Activated gamma-delta T cell treated with anti-CD3 and anti-CD28 coated beads, Interleukin-2, amount 50 U/mL, for 16 hours (primary cell): Measurements from ENCODE around the gene SMIM5.

Source experiments
- DNase-seq: peaks from one replicate; pipeline ENCODE4 v3.0.0-alpha.2; 2020; ENCODE audit warnings: low read depth

Gene SMIM5

DNA sequence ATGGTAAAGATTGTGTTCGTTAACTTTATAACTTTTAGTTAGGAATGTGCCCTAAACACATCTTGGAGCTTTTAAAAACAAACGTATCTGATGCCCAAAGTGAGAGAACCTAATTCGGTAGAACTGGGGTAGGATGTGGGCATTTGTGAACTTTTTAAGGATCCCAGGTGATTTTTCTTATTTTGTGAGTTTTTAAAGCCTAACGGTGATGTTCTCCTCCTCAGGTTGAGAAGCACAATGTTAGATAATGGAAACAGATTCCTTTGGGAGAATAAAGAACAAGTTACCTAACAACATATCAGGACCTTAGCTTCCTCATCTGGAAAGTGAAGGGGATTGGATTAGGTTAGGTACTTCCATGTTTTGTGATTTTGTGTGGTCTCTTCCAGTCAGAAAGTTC is 34.6 kb downstream of the SMIM5 start:
- DNase-seq, result no peak

DNA sequence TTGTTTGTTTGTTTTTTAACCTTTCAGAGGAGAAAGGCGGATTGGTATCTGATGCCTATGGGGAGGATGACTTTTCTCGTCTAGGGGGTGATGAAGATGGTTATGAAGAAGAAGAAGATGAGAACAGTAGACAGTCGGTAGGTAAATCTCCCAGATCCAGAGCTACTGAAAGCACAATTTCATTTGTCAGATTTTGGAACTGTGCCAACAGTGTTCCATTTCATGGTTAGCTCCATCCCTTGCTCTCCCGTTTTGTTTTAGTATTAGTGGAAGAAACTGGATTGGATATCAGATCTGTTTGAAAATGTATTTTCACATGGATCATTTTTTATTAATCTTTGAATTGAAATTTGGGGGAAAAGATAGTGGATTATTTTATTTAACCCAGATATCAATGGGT is 35.3 kb downstream of the SMIM5 start:
- DNase-seq, result no peak

DNA sequence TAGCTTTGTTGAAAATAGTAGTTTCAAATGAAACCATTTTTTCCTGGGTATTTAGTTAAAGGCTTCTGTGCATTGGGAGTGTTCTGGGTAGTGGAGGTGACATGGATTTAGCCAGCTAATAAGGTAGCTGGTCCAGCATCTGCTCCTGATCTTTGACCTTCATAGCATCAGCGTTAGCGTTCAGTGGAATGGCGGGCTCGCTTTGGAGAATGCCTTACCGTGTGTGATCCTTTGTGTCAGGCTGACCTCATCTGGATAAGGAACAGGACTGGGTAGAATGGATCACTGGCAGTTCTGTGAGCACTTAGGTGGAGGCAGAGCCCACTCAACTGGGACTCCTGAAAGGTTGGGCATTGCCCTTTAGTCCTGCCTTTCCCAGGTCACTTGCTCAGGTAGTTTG is 37.6 kb downstream of the SMIM5 start:
- DNase-seq, result no peak

DNA sequence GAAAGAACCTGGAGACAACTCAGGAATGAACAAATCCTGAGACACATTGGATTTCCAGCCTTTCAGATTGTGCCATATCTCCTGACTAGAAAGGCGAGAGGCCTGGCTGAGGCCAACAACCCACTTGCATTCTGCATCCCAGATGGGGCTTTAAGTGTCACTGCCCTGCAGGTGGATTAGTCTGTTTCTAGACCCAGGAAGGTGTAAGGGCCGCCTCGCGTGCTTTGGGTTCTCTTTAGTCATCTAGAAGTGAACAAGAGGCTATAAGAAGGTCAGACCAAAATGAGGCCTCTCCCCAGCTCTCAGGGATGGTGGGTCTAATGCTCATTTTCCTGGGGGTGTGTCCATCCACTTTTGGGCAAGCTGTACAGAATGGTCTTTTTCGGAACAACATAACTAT is 38.8 kb downstream of the SMIM5 start:
- no peak for DNase-seq

DNA sequence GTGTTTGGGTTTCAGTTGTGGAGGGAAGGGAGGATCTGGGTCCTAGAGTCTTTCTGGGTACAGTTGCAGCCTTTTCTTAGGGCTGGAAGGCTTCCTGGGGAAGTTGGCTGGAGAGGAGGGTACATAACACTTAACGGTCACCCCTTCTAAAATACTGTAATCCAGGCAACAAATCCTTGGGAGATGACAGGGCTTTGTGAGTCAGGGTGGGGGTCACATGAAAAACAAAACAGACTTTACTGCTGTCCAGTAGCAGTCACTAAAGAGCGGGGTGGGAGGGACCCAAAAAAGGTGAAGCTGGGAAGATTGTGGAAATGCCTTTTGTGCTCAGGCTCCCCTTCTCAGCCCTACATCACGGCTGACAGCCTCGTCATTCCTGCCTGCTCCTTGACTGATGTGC is 40.3 kb downstream of the SMIM5 start:
- DNase-seq, result no peak

DNA sequence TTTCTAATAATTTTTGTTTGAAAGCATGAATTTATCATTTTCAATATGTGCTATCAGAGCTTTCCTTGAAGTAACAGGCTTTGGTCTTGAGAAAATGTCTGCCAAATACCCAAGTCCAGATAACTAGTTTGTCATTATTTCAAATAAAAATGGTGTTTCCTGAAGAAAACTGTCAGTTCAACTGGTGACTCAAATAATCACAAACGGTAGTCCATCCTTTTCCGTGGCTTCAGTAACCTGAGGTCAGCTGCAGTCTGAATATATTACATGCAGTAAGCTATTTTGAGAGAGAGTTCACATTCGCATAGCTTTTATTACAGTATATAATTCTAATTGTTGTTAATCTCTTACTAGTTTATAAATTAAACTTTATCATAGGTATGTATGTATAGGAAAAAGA is 43.2 kb downstream of the SMIM5 start:
- DNase-seq, result no peak

DNA sequence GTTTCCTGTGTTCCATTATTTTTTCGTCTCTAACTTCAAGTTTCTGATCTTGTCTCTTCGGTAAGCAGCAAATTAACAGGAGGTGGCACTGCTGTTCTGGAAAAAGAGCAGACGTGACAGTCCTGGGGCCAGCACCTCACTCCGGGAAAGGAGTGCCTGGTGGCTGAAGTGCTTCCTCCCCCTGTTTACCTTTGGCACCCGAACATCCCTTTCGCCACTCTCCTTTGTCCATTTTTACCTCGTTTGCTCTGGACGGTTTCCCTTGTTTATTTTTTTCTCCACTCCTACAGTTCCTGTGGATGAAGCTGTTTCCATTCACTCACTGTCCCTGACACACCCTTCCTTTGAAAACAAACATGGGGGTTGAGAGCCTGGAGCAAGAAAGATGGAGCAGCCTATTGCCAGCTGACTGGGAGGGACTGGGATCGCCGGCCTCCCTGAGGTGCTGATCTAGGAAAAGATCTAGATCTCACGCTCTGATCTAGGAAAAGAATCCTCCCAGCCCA is 46.5 kb downstream of the SMIM5 start:
- no peak for DNase-seq

DNA sequence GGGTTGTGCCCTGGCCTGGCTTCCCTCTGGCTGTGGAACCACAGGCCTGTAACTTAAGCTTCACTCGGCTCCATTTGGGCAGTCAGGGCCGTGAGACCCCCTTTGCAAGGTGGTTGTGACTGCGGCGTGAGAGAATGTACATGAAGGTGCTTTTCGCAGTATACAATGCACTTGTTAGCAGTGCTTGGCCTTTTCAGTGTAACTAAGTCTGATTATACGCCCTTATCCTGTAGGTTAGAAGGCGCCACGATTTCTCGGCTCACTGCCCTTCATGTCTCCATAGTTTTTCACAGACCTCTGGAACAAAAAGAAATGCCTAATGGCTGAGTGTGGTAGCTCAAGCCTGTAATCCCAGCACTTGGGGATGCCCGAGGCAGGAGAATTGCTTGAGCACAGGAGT is 47.2 kb downstream of the SMIM5 start:
- no peak for DNase-seq

DNA sequence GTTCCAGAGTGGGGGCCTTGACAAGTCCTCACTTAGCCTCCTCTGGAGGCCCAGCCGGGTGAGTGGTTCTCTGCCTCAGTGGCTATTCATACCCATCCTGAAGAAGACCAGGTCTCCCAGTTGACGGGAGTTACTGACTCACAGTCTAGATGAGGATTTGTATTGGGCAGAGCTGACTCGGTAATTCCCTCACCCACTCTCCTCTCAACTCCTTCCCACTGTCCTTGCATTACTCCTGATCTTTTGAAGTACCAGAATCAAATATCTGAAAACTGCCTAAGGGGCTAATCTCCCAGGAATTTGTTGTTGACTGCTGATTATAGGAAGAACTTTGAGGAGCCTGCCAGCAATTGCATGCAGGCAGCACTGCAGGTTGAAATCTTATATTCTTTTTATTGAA is 48.1 kb downstream of the SMIM5 start:
- DNase-seq, result no peak

DNA sequence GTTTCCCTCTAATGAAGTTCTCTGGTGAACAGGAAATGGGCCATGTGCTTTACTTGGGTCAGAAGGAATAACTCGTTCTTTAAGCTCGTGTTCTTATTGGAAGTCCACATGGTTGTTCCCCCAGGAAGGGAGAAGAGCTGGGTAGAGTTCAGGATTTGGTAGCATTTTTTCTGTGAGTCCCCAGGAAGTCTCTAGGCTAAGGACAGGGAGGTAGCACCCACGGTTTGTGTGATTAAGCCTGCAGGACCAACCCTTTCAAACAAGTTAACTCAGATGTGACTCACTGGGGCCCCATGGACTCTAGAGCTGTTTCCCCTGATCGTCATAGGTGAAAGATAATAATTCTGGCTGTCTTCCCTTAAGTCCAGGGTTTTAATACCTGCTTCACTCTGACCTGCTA is 50.3 kb downstream of the SMIM5 start:
- no peak for DNase-seq

DNA sequence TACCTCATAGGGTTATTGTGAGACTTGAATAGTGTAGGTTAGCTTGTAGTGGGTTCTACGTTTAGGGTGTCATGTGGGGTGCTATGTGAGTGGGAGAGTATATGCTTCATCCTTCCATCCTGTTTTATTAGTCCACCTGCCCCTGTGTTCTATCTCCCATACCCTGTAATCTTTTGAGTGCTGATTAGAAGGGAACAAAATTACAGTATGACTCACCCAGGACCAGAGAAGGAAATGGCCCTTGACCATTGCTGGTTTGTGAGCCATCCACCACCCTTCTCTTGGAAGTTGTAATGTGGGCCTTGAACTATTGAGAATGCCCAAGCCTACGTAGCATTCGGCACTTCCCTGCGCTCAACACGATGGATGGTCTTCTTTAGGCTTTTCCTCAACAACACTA is 51.0 kb downstream of the SMIM5 start:
- DNase-seq, result no peak

DNA sequence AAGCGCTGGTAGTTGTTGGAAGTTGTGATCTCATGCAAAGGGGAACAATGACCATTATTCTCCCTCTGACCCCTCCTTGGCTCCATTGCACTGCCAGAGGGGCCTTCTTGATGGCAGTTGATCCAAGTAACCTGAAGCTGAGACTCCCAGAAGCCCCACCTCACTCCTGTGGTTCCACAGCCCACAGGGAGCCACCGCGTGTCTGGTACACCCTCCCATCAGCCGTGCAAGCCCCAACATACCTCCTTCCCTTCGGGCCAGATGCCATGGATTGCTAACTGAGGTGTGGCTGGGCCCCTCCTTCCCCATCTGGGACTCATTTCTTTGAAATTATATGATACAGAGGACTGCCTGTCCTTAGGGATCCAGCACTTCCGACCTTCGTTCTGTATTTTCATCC is 51.7 kb downstream of the SMIM5 start:
- no peak for DNase-seq

DNA sequence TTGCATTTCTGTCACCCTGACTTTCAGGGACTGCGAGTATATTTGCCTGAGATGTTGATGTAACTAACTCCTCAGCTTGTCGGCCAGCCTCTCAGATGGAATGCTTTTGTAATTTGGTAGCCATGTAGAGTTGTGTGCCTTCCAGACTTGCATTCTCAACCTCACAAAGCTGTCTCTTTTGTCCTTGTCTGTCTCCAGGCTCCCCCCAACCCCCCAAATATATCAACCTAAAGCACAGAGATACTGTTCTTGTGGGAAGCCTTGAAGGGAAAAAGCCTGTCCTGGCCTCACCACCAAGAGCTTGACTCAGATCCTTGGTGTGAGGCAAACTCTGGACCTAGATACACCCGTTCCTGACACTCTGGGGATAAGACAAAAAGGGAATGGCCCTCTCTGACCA is 52.3 kb downstream of the SMIM5 start:
- DNase-seq, result no peak

DNA sequence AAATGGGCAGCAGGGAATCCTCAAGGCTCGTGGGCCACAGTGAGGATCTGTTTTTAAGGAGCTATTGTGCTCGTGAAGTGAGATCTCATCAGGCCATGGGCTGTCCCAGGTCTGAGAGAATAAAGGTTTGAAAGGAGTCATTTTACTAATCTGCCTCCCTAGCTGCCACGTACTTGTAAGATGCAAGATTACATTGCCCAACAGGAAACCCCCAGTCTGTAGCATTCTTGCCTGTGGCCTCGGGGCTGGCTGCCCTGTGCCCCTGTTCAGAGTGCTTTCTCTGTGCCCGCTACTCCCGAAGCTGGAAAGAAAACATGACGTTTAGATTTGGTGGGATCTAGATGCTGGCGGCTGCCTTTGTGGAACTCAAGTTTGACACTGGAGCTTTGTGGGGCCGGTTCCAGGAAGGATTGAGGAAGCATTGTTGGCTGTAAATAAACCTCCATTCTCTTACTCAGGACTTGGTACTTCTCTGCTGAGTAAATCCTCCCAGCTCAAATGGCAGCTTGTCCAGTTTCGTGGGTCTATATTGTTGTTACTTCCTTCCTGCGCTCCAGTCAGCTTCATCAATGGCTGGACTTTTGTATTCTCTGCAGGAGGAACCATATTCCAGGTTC is 55.1 kb downstream of the SMIM5 start:
- DNase-seq, result no peak

DNA sequence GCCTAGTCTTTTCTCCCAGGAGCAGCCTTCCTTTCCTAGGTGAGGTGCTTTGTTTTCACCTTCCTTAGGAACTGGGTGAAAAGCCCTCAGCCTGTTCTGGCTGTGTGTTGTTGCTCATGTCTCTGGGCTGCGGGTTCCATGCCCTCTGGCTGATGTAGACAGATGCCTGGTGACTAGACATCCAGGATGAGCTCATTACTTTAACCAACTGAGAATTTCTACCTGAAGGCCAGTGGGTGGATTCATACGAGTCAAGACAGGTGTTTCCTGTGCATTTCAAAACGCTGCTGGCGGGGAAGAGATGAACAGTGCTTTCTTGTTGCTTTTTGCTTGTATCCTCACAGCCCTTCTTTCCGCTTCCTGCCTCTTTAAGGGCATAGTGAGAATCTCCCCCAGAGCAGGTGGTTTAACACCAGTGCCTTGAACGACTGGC is 56.2 kb downstream of the SMIM5 start:
- DNase-seq, result peak; percentile 19
